Retina (tissue), 1 donor: ENCODE results near the gene ACADVL.
"Not testable (repeated sequence)": the region's sequence is repeated elsewhere in the genome, so short reads cannot be mapped to it uniquely, and the experiment has no call there.

Experiments
- DNase-seq: peaks from one replicate; pipeline ENCODE4 v3.0.0-alpha.2; 2016

Gene ACADVL

DNA sequence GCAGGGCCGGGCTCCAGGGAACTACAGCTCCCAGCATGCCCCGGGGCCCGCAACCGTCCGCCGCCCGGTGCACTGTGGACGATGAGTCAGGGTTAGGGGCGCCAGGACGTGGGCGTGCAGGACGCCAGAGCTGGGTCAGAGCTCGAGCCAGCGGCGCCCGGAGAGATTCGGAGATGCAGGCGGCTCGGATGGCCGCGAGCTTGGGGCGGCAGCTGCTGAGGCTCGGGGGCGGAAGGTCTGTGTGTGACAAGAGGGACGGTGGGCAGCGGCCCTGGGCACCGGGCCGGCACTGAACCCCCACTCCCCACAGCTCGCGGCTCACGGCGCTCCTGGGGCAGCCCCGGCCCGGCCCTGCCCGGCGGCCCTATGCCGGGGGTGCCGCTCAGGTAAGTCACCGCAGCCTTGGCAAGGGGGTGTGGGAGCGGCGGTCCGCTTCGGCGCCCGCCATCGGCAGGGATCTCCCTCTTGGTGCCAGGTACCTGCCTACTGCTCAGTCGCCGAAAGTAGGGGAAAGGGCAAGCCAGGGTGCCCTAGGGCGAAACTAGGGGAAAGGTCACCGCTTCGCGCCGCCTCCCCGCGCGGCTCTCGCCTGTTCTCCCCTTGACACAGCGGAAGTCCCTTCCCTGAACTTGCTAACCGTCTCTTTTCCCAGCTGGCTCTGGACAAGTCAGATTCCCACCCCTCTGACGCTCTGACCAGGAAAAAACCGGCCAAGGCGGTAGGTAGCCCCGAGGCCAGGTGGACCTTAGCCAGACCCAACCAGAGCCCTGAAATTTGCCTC lies at the start of gene ACADVL, which contains the start of gene DLG4:
ACADVL (plus strand) TSS at position 127 of the 781 bp plus-strand sequence; CDS start at position 174, 47 bp downstream.
DLG4 (minus strand) TSS at position 25 of the 781 bp plus-strand sequence.
- peak; percentile 92 for DNase-seq

DNA sequence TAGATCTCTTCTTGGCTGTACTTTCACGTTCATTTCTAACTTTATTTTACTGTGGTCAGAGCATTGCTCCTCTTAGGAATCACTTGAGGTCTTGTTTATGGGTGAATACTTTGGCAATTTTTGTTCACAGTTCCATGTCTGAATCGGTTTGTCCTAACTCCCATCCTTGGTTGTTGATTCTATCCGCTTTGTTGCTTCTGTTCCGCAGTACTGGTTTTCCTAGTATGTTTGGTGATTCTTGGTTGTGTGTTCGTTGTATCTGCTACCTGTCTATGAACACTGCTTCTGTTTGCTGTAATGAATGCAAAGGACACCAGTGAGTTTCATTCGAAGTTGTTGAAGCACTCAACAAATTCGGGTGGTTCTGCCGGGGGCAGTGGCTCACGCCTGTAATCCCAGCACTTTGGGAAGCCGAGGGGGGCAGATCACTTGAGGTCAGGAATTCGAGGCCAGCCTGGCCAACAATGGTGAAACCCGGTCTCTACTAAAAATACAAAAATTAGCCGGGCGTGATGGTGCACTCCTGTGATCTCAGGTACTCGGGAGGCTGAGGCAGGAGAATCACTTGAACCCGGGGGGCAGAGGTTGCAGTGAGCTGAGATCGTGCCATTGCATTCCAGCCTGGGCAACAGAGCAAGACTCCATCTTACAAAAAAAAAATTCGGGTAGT lies 47.1 kb upstream of the ACADVL start:
- not testable (repeated sequence) for DNase-seq

DNA sequence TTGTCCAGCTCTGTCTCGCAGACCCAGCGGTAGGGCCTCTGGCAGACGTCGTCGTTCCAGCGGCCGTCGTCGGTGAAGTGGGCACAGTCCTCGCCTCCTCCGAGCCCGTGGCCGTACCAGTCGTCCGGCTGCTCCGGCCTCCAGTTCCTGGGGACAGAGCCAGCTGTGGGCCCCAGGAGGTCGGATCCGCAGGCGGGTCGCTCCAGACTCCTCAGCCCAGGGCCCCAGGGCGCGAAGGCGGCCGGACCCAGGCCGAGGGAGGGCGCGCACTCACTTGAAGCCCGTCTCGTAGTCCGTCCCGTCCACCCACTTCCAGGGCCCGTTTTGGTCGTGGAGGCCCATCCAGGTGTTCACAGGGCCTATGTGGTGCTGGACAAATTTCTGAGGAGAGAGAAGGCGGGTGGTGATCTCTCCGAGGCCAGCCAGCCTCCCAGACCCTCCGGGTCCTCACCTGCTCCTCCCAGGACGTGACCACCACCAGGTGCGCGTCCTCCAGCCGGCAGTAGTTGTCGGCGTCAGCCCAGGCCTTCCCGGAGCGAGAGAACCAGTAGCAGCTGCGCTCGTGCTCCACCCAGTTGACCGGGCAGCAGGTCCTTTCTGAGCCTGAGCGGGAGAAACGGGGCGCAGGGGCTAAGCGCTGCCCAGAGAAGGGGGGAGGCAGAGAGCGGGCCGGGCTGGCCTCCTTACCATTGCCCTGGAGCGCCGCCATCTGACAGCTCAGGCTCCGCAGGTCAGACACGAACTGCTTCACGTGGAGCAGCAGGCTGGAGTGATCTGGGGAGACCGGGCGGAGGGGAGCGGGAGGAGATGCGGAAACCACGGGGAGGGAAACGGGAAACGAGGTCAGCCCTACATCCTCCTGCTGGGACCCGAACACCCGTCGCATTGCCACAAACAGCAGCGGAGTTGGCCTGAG lies 45.8 kb upstream of the ACADVL start:
- peak; percentile 86 for DNase-seq

DNA sequence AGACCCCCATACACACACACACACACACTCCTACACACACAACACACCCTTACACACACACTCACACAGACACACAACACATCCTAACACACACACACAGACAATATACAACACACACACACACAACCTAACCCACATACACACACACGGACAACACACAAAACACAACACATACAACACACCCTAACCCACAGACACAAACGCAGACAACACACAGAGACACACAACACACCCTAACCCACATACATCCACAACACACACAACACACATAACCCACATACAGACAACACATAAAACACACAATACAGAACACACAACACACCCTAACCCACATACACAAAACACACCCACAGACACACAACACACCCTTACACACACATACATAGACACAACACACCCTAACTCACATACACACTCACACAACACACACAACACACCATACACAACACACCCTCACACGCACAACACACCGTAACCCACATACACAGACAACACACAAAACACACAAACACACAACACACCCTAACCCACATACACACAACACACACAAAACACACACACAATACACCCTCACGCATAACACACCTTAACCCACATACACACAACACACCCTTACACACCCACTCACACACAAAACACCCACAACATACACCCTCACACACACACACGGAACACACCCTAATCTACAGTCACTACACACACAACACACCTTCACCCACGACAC lies 45.0 kb upstream of the ACADVL start:
- DNase-seq, result no peak

DNA sequence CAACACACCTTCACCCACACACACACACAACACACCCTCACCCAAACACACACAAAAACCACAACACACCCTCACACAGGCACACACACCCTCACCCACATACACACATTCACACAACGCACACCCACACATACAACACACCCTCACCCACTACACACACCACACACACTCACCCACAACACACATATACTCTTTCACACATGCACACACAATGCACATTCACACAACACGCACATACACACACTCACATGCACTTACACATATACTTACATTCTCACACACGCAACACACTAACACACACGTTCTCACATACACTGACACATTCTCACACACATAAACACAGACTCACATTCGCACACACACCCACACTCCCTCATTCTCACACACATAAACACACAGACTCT lies 44.4 kb upstream of the ACADVL start:
- DNase-seq, result no peak

DNA sequence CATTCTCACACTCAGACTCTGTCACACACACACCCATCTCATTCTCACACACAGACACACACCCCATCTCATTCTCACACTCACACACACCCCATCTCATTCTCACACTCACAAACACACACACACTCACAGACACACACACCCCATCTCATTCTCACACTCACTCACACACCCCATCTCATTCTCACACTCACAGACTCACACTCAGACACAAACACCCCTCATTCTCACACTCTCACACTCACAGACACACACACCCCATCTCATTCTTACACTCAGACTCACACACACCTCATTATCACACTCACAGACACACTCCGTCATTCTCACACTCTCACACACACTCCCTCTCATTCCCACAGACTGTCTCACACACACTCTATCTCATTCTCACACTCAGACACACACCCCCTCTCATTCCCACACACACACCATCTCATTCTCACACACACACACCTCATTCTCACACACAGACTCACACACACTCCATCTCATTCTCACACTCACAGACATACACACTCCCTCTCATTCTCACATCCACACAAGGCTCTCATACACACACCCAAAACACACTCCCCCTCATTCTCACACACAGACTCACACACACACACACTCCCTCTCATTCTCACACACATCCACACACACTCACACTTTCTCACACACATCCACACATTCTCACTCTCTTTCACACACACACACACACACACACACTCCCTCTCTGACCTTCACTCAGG lies 43.5 kb upstream of the ACADVL start:
- DNase-seq, result no peak

DNA sequence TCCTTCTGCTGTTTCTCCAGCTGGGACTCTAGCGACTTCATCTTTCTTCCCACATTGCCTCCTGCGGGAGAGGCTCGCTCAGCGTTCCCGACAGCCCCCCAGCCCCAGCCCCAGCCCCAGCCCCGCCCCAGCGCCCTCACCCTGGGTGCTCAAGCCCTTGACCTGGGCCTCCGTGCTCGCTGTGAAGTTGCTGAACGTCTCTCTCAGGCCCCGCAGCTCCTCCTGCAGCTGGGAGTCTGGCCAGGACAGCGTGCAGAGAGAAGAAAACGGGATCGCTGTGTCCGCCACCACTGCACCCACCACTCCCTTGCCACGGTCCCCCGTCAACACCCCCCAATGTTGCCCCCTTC lies 42.9 kb upstream of the ACADVL start:
- no peak for DNase-seq

DNA sequence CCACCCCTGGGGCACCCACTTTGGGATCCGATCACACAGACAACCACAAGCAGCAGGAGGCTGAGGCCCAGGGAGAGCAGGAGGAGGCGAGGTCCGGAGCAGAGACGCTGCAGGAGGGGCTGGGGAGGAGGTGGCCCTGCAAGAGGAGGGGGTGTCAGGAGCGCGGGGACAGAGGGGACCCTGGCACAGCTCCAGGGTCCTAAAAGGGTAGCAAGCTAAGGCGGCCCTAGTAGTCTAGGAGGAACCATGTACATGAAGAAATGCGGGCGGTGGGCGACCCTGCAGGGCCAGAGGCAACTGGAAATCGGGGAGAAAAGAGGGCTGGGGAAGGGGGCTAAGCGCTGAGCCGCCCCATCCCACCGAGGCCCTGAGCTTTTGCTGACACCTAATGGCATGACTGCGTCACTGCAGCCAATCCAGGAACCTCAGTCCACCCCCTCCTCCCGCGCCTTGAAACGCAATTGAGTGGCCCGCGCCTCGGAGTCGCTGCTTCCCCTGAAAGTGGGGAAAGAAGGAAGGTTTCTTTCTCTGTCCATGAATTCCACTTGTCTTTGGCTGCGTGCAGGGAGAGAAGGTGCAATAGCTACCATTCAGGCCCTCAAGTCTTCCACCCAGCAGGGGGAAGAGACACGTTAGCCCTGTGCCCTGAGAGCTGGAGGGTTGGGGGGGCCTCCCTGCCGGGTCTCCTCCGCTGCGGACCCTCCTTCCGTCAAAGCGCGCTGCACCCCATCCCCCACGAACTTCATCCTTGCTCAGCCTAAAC lies 42.4 kb upstream of the ACADVL start:
- DNase-seq, result peak; percentile 97

DNA sequence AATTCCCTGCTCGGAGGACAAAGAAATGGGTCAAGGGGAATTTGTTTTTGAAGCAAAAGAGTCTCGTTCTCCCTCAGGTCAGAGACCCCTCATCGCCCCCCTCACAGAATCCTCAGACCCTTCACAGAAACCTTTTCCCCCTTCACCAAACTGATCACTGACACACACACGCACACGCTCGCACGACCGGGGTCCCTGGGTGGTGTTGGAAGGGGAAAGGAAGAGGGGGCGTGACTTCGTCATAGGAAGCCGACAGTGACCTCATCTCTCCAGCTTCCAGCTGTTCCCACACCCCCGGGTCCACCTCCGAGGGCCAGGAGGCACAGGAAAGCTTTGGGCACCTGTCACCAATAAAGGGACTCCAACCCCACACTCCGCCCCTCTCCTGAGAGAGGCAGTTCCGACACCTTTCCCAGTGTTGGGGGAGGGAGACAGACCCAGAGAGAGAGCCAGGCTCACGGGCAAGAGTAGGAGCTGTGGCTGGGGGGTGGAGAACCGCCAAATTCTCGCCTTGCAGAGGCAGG lies 41.7 kb upstream of the ACADVL start:
- DNase-seq, result peak; percentile 84

DNA sequence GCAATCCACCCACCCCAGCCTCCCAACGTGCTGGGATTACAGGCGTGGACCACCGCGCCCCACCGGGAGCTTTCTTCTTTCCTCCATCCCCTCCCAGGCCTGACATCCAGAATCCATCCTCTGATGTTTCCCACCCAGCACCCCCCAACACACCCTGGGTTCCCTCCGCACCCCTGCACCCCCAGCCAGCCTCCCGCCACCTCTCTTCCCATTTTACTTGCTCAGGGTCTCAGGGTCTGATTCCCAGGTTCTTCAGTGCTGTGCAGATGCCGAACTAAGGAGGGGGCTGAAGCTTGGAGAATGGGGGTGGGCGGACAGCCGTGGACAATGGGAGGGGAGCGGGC lies 40.8 kb upstream of the ACADVL start:
- DNase-seq, result no peak

DNA sequence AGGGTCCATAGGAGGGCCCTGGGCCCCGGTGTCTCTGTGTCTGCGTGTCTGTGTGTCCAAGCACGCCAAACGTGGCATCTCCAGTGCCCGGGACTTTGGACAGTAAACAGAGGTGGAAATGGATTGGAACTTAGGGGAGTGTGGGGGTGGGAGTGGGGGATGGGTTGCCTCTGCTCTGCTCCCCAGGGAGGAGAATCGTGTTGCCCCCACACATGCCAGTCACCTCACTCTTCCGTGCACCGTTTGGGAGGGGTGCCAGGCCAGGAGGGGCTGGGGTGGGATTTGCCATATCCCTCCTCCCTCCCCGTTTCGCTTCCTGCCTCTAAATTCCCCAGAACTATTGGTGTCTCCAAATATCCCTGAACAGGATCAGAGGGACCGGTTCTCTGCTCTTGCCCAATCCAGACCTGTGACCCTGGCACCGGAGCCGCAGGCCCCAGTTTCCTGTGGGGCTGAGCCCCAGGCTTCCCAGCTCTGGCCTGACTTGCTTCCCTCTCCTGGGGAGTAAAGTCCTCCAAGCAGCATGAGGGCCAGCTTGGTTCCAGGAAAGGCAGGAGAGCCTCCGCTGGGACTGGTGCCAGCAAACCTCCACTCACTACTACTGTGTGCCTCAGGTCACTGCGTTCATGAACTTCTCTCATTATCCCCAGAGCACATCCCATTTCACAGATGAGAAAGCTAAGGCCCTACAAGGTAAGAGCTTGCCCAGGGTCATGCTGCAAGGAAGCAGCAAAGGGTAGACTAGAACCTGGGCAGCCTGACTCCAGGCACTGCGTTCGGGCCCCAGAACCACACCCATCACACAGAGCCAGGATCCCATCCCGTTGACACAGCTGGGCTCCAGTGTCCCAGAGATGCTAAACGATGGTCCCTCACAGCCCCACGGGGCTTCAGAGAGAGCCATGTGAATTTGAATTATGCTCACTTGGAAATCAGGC lies 40.2 kb upstream of the ACADVL start, which contains the start of gene ASGR1:
ASGR1 (minus strand) TSS at position 54 of the 938 bp plus-strand sequence. CDS start 807 bp downstream, outside the sequence.
- no peak for DNase-seq

DNA sequence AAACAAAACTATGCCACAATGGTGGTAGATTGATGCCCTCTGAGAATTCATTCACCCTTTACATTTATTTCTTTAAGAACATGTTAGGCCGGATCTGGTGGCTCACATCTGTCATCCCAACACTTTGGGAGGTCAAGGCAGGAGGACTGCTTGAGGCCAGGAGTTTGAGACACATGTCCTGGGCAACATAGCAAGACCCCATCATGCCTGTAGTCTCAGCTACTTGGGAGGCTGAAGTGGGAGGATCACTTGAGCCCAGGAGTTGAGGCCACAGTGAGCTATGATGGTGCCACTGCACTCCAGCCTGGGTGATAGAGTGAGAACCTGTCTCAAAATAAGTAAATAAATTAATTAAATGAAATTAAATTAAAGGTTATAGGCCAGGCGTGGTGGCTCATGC lies 37.6 kb upstream of the ACADVL start:
- DNase-seq, result not testable (repeated sequence)

DNA sequence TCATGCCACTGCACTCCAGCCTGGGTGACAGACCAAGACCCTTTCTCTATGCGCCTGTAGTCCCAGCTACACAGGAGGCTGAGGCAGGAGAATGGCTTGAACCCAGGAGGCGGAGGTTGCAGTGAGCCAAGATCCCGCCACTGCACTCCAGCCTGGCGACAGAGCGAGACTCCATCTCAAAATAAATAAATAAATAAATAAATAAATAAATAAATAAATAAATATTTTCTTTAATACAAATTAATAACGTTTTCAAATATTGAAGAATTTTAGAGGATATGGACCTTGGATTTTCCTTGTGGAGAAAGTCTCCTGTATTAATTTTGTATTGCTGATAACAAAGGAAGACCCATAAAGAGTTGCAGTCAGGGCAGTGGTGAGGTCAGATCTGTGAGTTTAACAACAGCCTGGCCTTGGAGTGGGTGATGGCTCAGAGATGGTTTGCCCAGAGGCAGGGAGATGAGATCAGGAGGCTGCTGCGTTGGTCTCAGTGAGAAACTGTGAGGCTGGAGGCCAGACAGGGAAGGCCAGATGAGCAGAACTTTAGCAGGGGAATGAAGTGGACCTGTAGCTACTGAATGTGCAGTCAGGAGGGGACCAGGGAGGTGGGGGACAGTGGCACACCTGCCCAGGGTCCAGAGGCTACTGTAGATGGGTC lies 36.2 kb upstream of the ACADVL start:
- DNase-seq, result no peak

DNA sequence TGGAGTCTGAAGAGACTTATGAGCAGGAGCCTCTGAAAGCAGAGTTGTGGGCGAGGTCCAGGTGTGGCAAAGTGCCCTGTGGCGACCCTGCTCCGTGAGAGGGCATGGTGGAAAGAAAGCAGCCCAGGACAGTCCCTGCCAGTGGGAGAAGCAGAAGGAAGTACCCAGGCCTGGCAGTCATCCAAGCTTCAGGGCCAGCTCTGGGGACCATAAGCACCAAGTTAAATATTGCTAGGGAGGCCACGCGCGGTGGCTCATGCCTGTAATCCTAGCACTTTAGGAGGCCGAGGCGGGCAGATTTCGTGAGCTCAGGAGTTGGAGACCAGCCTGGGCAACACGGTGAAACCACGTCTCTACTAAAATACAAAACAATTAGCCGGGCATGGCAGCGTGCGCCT lies 35.6 kb upstream of the ACADVL start:
- no peak for DNase-seq

DNA sequence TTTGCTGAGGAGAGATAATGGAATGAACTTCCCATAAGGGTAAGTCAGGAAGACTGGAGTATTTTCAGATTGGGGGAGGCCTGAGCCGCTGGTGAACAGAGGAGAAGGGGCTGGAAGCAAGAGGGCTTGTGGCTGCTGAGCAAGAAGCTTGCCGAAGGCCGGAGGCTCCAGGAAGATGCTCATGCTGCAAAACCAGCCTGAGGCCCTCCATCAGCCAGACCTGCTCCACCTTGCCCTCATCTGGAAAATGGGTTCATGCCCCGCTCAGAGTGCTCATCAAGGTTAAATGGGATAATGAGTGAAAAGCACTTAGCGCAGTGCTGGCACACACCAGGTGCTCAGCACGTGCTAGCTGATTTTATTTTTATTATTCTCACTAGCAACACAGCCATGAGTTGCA lies 35.1 kb upstream of the ACADVL start:
- DNase-seq, result no peak

DNA sequence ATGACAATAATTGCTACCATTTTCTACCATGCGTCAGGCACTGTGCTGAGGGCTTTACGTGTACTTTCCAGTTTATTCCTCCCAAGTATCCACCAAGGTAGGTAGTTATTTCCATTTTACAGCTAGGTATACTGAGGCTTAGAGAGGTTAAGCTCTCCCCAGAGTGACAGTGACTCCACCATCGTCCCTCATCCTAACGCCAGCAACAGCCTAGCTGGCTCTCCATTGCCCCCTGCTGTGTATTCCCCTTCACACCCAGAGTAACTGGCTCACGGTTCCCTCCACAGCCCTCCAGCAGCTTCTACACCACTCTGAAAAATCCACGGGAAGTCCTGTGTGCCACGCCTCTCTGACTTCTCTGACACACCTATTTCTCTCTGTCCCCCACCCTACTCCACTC lies 33.5 kb upstream of the ACADVL start:
- DNase-seq, result no peak

DNA sequence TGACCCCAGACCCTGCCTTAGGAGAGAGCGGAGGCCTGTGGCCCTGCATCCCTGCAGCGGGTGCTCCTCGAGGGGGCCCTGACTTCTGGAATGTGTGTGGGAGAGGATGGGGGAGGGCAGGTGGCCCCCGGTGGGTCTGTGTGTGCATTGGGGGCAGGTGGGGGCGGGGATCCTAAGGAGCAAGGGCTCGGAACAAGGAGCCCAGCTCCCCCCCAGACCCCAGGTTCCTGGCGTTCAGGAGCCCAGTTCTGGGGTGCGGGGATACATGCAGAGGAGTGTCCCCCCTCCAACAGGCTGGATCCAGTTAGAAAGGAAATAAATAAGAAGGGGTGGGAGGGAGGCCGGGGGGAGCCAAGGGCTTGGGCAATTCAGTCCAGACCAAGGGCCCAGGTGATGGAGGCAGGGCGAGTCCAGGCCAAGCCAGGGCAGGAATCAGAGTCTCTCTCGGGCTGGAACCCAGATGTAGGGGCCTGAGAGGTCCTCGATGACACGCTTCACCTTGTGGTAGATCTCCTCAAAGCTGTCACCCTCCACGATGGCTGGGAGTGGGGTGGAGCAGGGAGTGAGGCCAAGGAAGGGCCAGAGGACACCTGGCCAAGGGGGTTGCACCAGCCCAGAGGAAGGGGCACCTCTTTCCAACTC lies 29.3 kb upstream of the ACADVL start:
- no peak for DNase-seq

DNA sequence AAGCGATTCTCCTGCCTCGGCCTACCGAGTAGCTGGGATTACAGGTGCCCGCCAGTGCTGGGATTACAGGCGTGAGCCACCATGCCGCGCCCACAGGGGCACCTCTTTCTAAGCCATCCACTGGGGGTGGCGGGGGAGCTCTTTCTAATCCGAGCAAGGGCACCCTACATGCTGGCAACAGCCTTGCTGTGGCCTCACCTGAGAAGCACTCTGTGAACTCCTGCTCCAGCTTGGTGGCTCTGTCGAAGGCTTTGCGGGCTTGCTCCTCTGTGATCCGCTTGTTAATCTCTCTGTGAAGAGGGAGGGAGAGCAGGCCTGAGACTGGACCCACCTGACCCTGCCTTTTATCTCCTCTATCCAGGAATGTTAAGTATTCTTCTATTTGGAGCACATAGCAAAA lies 28.7 kb upstream of the ACADVL start:
- no peak for DNase-seq
